SW 1271 (cell line): ENCODE results near the gene HAPLN3.
A peak's percentile ranks its signal among the peaks of the same experiment; 100 is the strongest.

Experiments
- DNase-seq, 2 experiments: peaks; one replicate each; lab custom pipeline; 2025; lab: John Stamatoyannopoulos, UW

Gene HAPLN3

DNA sequence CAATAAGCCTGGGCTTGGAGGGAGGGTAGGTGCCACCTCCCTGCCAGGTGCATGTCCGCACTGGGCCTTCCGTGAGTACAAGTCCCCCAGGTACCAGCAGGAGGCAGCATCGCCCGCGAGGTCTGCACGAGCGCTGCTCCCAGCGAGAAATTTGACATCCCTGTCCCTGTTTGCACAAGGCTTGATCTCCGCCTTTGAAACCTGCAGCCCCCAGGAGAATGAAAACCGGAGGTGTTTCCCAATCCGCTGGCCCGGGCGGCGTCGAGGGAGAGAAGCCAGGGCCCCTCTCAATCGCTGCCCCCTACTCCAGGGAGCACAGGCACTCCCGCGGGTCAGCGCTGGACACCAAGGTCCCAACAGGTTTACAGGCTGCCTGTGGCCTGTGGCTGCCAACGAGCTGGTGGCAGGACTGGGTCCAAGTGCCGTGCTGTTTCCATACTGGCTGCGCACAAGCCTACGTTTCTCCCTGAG, 961 bp downstream of the HAPLN3 start:
- no peak for DNase-seq

DNA sequence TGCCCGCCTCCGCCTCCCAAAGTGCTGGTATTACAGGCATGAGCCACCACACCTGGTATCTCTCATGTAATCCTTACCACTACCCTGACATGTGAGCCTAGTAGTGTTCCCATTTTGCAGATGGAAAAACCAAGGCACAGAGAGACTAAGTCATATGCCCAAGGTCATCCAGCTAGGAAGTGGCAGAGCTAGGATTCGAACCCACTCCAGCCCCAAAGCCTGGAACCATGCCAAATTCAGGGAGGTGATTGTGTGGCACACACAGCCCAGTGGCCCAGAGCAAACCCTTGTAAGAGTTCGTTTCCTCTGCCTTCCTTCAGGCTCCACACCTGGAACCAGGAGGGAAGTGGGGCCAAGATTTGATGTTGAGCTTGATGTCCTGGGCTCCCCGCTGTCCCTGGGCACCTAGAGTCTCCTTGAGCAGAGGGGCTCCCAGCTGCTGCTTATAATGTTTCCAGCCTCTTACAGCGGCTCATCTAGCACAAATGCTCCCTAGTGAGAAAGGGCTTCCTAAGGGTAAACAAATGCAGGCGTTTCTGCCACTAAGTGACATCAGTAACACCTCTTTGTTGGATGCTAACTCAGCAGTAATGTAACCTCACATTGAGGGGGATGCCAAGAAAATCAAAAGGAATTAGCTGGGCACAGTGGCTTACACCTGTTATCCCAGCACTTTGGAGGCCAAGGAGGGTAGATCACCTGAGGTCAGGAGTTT, 3.6 kb downstream of the HAPLN3 start:
- DNase-seq: no peak

DNA sequence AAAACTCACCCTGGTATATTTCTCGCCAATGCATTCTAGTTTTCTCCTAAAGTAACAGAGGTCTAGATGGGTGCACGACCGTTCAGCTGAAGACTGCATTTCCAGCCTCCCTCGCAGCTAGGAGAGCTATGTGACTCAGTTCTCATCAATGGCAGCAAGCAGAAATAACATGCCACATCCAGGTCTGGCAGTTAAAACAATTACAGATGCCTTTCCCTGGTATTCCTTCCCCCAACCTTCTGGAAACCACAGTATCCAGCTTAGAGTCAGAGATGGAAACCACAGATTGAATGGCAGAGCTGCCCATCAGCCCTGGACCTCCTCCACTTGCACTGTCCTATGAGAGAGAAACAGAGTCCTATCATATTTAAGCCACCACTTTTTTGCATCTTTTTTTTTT, 4.8 kb downstream of the HAPLN3 start:
- no peak for DNase-seq

DNA sequence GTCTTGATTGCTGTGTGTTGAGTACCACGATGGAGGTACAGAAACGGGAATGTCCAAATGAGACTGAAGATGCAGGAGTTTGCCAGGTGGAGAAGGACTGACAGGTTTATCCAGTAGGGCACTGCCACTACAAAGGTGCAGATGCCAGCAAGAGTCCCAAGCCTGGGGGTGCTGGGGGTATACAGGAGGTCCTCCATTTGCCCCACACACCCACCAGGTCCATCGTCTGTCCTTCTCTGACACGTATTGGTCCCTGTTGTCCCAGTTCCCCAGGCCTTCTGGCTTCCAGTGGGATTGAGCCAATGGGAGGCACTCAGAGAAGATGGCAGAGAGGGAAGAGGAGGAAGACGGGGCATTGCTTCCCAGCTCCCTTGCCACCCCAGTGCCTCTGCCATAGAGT, 6.6 kb downstream of the HAPLN3 start:
- DNase-seq: no peak

DNA sequence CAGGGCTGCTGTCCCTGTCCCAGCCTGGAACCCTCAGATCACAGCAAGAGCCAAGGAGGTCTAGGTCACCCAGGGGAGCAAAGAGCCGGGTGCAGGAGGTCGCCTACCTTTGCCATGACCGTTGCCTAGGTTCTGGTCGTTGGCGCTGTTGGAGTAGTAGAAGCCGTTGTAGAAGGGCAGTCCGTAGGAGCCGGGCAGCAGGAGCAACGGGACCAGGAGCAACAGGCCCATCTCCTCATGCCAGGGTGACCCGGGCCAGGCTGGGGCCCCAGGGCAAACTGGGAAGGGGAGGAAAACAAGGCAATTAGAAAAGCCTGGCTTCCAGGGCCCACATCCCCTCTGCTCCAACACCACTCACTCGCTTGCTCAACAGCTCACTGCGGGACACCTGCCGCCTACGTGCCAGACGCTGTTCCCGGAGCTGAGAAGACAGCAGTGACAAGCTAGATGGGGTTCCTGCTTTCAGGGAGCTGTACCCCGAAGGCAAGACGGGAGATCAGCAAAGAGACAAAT, 8.2 kb downstream of the HAPLN3 start:
- no peak for DNase-seq

DNA sequence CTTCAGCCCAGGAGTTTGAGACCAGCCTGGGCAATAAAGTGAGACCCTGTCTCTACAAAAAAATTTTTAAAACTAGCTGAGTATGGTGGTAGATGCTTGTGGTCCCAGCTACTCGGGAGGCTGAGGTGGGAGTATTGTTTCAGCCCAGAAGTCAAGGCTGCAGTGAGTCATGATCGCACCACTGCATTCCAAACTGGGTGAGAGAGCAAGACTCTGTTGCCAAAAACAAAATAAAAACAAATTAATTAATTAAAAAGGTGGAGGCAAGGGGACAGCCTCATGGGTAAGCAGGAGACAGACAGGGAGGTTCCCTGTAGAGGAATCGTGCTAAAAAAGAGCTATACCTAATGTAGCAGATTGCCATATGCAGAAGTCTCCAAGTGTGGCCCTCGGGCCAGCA, 12.6 kb downstream of the HAPLN3 start:
- DNase-seq: peak in 1 of 2 experiments; percentile 26

DNA sequence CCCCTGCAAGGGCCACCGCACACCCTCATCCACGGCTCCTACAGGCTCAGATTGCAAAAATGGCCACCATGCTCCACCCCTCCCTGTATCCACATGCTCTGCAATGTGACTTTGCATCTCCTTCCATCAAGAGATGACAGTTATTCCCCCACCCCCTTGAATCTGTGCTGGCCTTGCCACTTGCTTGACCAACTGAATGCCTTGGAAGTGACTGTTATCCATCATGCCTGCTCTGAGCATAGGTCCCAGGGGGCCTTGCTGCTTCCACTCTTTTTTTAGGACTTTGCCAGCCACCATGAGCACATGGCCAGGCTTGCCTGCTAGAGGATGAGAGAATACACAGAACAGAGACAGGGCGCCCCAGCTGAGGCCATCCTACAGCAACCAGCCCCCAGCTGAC, 13.6 kb downstream of the HAPLN3 start:
- DNase-seq: no peak

DNA sequence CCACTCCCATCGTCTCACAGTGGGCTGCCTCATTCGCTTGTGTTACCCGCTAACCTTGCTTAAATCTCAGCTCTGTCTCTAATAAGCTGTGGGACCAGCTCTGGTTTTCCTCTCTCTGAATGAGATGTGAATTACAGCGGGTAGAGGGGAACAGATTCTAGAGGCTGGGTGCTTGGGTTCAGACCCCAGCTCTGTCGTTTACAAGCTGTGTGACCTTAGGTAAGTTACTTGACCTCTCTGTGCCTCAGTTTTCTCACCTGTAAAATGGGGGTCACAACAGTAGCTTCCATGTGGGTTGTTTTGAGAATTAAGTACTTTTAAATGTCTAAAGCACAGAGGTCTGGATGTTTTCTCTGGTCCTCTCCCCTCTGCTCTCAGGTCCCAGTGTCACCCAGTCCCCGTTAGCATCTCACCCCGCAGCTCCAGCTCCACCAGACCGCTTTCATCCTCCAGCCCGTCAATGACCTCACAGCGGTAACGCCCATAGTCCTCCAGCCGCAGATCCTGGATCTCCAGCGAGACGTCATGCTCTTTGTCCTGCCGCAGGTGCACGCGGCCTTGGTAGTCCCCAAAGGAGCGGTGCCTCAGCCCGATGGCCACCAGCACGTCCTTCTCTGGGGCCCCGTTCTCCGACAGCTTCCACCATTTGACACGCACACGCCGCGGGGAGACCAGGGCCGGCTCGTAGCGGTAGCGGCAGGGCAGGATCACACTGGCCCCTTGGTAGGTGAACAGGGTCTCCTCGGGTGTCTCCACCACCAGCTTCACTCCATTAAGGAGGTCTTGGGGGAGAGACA, 14.2 kb downstream of the HAPLN3 start:
- DNase-seq: no peak

DNA sequence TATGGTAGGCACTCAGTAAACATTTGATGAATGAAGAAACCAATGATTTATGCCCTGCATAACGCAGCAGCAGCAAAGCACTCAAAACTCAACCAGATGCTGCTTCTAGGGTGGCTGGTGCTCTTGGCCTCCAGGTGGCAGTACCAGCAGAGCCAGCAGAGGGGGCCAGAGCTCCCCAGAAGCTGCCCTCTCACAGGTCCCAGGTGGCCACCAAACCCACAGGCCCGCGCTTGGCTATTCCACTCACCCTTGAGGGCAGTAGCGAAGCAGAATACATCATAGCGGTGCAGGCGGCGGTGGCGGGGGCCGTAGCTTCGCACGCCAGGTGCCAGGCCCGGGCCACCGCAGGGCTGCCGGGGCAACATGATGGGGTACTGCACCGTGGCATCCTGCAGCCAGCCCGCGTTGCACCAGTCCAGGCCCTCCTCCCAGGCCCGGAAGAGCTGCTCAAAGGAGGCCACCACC, 16.6 kb downstream of the HAPLN3 start:
- peak in 1 of 2 experiments; percentile 56 for DNase-seq

DNA sequence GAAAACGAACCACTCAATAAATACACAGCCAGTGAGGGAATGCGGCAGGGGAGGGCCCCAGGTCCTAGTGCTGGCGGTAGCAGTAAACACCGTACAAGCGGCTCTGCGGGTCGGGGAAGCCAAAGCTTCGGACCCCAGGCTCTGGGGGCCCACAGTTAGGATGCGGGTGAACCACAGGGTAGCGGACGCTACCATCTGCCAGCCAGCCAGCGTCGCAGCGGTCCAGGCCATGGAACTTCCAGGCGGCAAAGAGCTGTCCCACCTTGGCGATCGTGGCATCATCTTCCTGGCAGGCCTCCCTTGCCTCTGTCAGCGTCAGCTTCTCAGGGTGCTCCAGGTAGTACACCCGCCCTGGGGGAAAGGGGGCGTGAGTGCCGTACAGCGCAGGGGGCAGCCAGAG, 17.4 kb downstream of the HAPLN3 start:
- no peak for DNase-seq

DNA sequence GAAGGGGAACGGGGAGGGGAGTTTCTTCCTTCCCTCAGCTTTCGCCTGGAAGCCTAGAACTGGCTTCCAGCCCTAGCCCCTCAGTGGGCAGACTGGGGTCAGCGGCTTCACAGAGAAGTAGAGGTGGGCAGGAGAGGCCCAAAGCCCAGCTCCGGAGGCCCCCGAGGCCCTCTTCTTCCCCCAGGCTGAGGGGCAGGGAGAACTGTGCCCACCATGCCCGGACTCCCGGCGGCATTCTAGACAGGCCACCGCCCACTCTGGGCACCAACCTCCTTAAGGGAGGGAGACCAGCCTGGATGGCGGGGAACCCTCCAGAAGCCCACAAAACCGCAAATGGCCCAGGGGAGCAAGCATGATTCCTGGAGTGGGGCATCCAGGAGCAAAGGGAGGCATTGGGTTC, 17.9 kb downstream of the HAPLN3 start:
- no peak for DNase-seq

DNA sequence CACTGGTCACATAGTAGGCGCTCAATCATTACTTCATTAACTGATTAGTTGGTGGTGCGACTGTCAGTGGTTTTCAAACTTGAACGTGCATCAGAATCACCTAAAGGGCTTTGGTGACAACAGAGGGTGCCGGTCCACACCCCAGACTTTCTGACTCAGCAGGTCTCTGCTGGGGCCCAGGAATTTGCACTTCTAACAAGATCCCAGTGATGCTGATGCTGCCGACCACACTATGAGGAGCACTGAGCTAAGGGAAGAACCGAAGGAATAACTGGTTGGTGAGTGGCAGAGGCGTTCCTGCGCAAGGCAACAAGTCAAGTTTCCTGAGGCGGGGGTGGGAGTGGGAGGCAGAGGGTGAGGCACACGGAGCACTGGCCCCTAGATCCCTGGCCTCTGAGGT, 18.8 kb downstream of the HAPLN3 start:
- no peak for DNase-seq

DNA sequence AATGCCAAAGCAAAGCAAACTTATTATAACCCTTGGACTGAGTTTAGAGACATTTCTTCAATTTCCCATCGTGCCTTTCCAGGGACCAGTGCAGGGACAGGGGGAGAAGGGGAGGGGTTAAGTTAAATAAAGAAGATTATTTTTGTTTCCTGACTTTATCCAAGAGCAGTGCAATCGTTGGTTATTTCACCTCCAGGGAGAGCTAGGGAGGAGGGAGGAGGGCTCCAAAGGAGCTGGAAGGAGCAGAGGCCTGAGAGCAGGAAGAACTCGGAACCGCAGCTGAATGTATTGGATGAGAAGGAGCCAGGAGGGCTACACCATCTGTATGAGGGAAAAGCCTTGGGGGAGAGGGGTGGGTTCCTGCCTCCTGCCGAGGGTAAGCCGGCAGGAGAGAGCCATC, 20.7 kb downstream of the HAPLN3 start:
- no peak for DNase-seq

DNA sequence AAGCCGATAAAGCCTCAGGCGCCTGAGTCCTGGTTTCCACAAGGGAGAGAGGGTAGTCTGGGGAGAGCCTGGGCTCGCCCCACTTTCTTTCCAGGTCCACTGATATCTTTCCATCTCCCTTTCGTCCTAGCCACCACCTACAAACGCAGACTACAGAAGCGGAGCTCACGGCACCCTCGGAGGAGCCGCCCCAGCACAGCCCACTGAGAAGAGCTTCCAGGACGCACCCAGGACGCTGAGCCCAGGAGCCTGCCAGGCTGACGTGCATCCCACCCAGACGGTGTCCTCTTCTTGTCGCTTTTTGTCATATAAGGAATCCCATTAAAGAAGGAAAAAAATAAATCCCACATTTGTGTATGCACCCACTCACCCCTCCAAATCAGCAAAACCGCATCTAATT, 21.1 kb downstream of the HAPLN3 start:
- no peak for DNase-seq

DNA sequence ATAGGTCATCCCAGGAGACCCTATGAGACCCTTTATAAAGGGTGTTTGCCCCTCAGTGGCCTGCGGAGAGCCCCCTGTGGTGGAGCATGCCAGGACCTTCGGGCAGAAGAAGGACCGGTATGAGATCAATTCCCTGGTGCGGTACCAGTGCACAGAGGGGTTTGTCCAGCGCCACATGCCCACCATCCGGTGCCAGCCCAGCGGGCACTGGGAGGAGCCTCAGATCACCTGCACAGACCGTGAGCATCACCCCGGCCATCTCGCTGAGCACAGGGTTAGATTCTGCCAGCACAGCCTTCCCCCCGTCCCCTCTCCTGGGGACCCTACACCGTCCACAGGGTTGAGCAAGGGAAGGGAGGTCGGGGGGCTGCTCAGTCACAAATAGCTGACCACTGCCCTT, 21.6 kb downstream of the HAPLN3 start:
- DNase-seq: no peak

DNA sequence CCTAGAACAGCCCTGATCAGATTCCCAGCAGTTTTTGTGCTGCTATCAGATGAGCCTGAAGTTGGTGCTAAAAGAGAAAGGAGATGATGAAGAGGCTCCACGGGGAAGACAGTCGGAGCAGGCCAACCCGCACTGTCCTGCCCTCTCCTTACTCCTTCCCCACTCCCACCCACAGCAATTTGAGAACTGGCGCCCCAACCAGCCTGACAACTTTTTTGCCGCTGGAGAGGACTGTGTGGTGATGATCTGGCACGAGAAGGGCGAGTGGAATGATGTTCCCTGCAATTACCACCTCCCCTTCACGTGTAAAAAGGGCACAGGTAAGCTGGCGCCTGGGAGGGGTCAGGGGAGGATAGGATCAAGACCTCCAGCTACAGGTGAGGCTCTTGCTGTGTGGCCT, 22.6 kb downstream of the HAPLN3 start:
- DNase-seq: no peak

DNA sequence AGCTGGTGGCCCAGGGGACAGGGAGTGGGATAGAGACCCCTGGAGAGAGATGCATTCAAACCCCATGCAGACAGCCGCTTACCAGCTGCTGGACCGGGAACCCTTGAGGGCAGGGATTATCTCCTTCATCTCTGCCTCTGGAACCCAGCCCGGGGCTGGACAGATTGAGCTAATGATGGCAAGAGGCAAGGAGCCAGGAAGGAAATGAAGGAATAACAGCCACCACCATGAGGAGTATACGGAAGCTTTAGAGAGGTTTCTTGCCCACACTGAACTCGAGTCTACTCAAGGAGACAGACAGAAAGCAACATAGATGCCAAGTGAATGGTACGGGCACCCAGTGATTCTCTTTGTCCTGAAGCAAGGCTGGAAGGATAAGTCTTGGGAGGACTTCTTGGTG, 23.2 kb downstream of the HAPLN3 start:
- no peak for DNase-seq

DNA sequence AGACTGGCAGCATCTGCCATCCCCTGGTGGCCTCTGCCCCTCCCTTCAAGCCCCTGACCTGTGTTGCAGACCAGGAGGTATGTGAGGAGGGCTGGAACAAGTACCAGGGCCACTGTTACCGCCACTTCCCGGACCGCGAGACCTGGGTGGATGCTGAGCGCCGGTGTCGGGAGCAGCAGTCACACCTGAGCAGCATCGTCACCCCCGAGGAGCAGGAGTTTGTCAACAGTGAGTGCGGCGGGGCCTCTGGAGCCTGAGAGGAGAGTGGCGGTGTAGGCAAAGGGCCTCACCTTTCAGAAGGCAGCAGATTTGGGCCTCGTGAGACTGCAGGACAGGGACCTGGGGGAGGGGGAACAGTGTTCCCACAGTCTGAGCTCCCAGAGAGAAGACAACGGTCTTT, 24.0 kb downstream of the HAPLN3 start:
- no peak for DNase-seq

DNA sequence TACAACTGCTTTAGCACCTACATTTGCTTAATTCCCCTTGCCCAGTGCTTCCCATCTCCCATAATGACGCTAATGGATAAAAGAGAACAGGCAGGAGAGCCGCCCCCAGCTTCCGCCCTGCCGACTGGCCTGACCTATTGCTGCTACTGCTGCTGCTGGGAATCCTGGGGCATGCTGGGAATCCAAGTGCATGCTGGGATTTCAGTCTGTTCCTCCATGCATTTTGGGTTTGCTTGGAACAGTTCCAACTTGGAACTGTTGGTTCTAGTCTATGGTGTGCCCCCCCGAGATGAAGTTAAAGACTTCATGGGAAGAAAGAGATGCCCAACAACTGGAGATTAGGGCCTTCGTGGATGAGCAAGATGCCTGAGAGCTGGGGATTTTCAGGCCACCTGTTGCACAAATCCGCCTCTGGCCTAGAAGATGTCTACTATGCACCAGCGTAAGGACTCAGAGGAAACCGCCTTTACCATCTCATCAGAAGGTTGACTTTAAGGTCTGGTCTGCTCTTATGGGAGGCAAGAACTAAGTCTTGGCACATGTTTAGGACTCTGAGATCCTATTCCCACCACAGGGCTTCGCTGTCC, 29.0 kb downstream of the HAPLN3 start:
- no peak for DNase-seq

DNA sequence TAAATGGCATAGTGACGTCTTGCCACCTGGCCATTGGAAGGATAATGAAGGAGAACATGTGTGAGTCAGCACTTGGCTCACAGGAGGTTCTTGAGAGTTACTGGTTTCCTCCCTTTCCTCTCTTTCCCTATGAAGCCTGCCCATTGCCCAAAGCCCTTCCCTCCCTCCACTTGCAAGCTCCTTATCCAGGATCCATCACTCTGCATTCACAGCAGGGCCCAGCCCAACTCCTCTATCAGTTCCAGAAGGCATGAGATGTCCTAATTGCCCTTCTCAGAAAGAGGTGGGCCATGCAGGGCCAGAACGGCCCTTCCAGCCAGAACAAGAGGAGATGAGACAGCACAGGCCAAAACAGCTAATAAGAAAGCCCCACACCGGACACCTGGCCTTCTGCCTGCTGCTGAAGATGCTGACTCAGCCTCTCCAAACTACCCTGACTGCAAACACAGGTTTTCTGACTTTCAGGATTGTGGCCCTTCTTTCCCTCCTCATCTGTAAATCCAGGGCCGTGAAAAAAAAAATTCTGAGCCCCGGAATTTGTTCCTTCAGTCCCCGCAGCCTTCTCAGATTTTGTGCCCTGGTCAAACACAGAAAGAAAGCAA, 29.7 kb downstream of the HAPLN3 start:
- no peak for DNase-seq

DNA sequence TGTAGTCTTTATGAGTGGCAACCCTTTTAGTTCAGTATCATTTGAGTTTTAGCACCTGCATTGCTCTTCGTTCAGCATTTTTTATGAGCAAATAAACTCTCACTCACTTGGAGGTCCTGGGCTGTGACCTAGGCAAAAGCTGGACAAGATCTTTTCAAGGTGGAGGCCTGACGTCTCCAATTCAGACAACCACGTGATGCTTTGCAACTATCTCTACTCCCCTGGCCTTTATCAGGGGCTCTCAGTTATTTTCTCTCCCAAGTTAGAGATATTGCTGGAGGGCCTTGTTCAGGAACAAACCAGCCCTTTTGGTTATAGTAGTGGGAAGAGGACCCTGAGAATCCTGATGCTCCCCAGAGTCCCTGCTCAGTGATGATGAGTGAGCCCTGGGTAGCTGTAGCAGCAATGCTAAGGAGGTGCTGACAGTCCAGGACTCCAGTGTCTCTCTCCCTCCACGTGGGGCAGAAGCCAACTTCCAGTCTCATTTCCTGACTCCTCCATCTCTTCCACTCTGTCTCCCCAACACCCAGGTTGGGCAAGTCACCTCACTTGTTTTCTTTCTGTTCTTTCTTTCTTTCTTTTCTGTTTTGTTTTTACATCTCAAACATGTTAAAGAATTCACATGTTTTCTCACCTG, 30.4 kb downstream of the HAPLN3 start:
- DNase-seq: no peak

DNA sequence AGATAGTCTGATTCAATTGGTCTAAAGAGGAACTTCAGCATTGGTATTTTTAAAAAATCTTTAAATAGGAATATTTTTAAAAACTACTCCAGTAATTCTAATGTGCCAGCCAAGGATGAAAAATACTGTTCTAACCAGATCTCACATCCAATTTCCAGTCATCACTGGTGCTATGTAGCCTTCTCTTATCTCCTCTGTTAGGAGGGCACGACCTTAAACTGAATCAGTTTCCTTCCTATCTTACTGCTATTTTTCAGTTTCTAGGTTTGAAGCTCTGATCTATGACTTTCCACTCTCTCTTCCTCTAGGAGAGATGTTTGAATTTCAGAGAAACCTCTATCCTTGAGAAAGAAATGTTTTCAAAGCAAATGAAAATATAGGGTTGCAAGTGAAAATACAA, 31.9 kb downstream of the HAPLN3 start:
- DNase-seq: no peak
